ENCODE results near the gene ACSF2.

- TF ChIP-seq EZH2 (IDR thresholded peaks at IDR 0.05; ENCODE audit: borderline replicate concordance, low read depth, low read length, severe bottlenecking), result no peak
- TF ChIP-seq, protein P1, sequence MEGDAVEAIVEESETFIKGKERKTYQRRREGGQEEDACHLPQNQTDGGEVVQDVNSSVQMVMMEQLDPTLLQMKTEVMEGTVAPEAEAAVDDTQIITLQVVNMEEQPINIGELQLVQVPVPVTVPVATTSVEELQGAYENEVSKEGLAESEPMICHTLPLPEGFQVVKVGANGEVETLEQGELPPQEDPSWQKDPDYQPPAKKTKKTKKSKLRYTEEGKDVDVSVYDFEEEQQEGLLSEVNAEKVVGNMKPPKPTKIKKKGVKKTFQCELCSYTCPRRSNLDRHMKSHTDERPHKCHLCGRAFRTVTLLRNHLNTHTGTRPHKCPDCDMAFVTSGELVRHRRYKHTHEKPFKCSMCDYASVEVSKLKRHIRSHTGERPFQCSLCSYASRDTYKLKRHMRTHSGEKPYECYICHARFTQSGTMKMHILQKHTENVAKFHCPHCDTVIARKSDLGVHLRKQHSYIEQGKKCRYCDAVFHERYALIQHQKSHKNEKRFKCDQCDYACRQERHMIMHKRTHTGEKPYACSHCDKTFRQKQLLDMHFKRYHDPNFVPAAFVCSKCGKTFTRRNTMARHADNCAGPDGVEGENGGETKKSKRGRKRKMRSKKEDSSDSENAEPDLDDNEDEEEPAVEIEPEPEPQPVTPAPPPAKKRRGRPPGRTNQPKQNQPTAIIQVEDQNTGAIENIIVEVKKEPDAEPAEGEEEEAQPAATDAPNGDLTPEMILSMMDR (IDR thresholded peaks at IDR 0.05; ENCODE audit: extremely low read depth in 1 of 2, insufficient read depth in 1 of 2, low read depth in 1 of 2, low read length in 2 of 2), result no peak
Measured at GRCh38 chr17:50495918-50496317, 69.9 kb downstream of the ACSF2 start.

Measured in endothelial cell of umbilical vein (primary cell).